Ishikawa (cell line): ENCODE results near the gene LRCOL1.

Source experiments
- EP300 ChIP-seq: IDR thresholded peaks from 2 replicates; pipeline ENCODE4 v1.6.1; 2012; ENCODE audit warnings: borderline replicate concordance
- NFIC ChIP-seq: IDR thresholded peaks from 2 replicates; pipeline ENCODE4 v1.6.1; 2012
- RAD21 ChIP-seq: IDR thresholded peaks from 2 replicates; pipeline ENCODE4 v1.6.1; 2012; ENCODE audit warnings: low read depth
- TAF1 ChIP-seq: IDR thresholded peaks from 2 replicates; pipeline ENCODE4 v1.6.1; 2012; ENCODE audit warnings: low read depth, mild to moderate bottlenecking
- USF1 ChIP-seq: IDR thresholded peaks from 2 replicates; pipeline ENCODE4 v1.6.1; 2012
- YY1 ChIP-seq: IDR thresholded peaks from 2 replicates; pipeline ENCODE4 v1.6.1; 2012; ENCODE audit warnings: low read depth
- TF ChIP-seq, protein P1 (sequence below): IDR thresholded peaks from 2 replicates; pipeline ENCODE4 v1.6.1; 2012; ENCODE audit warnings: low read depth, mild to moderate bottlenecking
- TF ChIP-seq, protein P2 (sequence below): IDR thresholded peaks from 2 replicates; pipeline ENCODE4 v1.6.1; 2012

- TF ChIP-seq, protein P1, sequence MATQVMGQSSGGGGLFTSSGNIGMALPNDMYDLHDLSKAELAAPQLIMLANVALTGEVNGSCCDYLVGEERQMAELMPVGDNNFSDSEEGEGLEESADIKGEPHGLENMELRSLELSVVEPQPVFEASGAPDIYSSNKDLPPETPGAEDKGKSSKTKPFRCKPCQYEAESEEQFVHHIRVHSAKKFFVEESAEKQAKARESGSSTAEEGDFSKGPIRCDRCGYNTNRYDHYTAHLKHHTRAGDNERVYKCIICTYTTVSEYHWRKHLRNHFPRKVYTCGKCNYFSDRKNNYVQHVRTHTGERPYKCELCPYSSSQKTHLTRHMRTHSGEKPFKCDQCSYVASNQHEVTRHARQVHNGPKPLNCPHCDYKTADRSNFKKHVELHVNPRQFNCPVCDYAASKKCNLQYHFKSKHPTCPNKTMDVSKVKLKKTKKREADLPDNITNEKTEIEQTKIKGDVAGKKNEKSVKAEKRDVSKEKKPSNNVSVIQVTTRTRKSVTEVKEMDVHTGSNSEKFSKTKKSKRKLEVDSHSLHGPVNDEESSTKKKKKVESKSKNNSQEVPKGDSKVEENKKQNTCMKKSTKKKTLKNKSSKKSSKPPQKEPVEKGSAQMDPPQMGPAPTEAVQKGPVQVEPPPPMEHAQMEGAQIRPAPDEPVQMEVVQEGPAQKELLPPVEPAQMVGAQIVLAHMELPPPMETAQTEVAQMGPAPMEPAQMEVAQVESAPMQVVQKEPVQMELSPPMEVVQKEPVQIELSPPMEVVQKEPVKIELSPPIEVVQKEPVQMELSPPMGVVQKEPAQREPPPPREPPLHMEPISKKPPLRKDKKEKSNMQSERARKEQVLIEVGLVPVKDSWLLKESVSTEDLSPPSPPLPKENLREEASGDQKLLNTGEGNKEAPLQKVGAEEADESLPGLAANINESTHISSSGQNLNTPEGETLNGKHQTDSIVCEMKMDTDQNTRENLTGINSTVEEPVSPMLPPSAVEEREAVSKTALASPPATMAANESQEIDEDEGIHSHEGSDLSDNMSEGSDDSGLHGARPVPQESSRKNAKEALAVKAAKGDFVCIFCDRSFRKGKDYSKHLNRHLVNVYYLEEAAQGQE, result no peak
- no peak for TF ChIP-seq RAD21
- TF ChIP-seq EP300, result no peak
- no peak for TF ChIP-seq YY1
- no peak for TF ChIP-seq USF1
- TF ChIP-seq, protein P2, sequence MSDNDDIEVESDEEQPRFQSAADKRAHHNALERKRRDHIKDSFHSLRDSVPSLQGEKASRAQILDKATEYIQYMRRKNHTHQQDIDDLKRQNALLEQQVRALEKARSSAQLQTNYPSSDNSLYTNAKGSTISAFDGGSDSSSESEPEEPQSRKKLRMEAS, result no peak
- TF ChIP-seq TAF1, result no peak
- no peak for TF ChIP-seq NFIC
Observed at GRCh38 chr12:132580701-132581292, 29.6 kb downstream of the LRCOL1 start.
